ENCODE results near the gene ATP10D.
"Not testable (repeated sequence)": the region's sequence is repeated elsewhere in the genome, so short reads cannot be mapped to it uniquely, and the experiment has no call there.

Gene ATP10D

DNA sequence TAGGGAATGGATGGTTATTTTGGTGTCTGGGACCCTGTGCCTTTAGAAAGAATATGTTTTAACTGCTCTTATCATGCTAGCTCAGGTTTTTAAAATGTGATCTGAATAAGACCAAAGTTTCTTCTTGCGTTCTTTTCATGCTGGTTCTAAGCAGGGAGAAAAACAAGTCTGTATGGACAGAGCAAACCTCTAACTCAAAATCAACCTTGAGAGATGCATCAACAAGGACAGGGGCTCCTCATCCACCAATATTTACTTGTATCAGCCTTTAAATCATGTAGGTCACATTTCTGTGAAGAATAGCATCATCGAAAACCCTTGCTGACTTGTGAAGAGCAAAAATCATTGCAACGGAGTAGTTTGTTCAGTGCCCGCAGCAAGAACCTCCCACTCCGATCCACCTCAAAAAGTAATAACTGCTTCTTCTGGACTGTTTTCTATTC is 1.2 kb downstream of the ATP10D start:
- POLR2A ChIA-PET = no interaction called here
- Histone ChIP-seq H3K36me3 (ENCODE audit: control insufficient read depth in 4 of 4, insufficient read depth in 4 of 4, low read length in 3 of 4) (no peaks in the 10 kb centered on the region), H3K4me1 (ENCODE audit: control extremely low read depth in 1 of 4, control insufficient read depth in 4 of 4, insufficient read depth in 4 of 4, low read length in 3 of 4) (peaks cover 8 to 19% (median 14%) of the 10 kb centered on the region in 4 experiments), H3K4me3 (ENCODE audit: control insufficient read depth in 1 of 7, extremely low read depth in 1 of 7, insufficient read depth in 4 of 7, low read depth in 2 of 7, low read length in 6 of 7) (peak overlapping the region in 6 of 7 experiments; percentile 84 to 99 (median 94)), H3K27ac (ENCODE audit: insufficient read depth in 1 of 2, low read depth in 1 of 2, low read length in 2 of 2, poor library complexity in 1 of 2, severe bottlenecking in 2 of 2) (peak overlapping the region in 1 of 2 experiments; percentile 88), H3K9me3 (ENCODE audit: control extremely low read depth in 1 of 5, control insufficient read depth in 4 of 5, insufficient read depth in 2 of 5, low read depth in 1 of 5, low read length in 4 of 5) (peaks cover 0 to 3% (median 2%) of the 10 kb centered on the region in 5 experiments), H3K27me3 (replicated peaks in 2 of 5; ENCODE audit: control insufficient read depth in 4 of 5, insufficient read depth in 5 of 5, low read length in 4 of 5) (no peaks in the 10 kb centered on the region)
- 78% methylated on average over 4 of the region's 5 CpGs for WGBS (ENCODE audit: insufficient coverage)
- no peak for DNase-seq
- CTCF ChIA-PET = interaction anchor here (1.4 to 1.9 kb wide), 2 partner anchors 45 to 79 kb away, joined by 4 to 7 read pairs; no protein-coding TSS in a partner anchor

DNA sequence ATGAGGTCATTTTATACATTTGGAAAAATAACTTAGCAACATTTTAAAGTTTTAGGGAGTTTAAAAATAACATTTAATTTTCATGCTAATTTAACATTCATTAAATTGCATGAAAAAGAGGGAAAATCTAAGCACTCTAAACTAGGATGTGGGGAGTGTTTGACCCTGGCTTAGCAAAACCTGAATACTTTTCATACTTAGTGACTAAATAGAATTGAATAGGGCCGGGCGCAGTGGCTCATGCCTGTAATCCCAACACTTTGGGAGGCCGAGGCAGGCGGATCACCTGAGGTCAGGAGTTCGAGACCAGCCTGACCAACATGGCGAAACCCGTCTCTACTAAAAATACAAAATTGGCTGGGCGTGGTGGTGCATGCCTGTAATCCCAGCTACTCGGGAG is 1.7 kb downstream of the ATP10D start:
- Histone ChIP-seq H3K4me1 (ENCODE audit: control extremely low read depth in 1 of 4, control insufficient read depth in 4 of 4, insufficient read depth in 4 of 4, low read length in 3 of 4) (peaks cover 8 to 18% (median 13%) of the 10 kb centered on the region in 4 experiments), H3K4me3 (ENCODE audit: control insufficient read depth in 1 of 7, extremely low read depth in 1 of 7, insufficient read depth in 4 of 7, low read depth in 2 of 7, low read length in 6 of 7) (peak overlapping the region in 2 of 7 experiments; percentile 84 to 96)
- H3K27me3 ChIP-seq (replicated peaks in 2 of 5; ENCODE audit: control insufficient read depth in 4 of 5, insufficient read depth in 5 of 5, low read length in 4 of 5); H3K27ac ChIP-seq (ENCODE audit: insufficient read depth in 1 of 2, low read depth in 1 of 2, low read length in 2 of 2, poor library complexity in 1 of 2, severe bottlenecking in 2 of 2); H3K9me3 ChIP-seq (ENCODE audit: control extremely low read depth in 1 of 5, control insufficient read depth in 4 of 5, insufficient read depth in 2 of 5, low read depth in 1 of 5, low read length in 4 of 5); POLR2A ChIA-PET; DNase-seq; H3K36me3 ChIP-seq (ENCODE audit: control insufficient read depth in 4 of 4, insufficient read depth in 4 of 4, low read length in 3 of 4): not testable (repeated sequence)
- CTCF ChIA-PET = interaction anchor here (1.5 kb wide), 1 partner anchor 14 kb away, joined by 3 read pairs; no protein-coding TSS in a partner anchor
- 100% methylated on average over 4 of the region's 9 CpGs for WGBS (ENCODE audit: insufficient coverage)

DNA sequence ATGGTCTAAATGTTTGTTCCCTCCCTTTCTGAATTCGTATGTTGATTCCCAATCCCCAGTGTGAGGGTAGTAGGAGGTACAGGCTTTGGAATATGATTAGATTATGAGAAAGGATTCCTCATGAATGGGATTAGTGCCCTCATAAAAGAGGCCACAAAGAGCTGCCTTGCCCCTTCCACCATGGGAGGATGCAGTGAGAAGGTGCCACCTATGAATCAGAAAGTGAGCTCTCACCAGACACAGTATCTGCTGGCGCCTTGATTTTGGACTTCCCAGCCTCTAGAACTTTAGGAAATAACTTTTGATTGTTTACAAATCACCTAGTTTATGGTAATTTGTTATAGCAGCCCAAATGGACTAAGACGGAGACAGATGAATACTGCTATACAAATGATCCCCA is 3.6 kb downstream of the ATP10D start:
- H3K9me3 ChIP-seq (ENCODE audit: control extremely low read depth in 1 of 5, control insufficient read depth in 4 of 5, insufficient read depth in 2 of 5, low read depth in 1 of 5, low read length in 4 of 5) = peaks cover 0 to 3% (median 2%) of the 10 kb centered on the region in 5 experiments
- no peaks in the 10 kb centered on the region for H3K27me3 ChIP-seq (replicated peaks in 2 of 5; ENCODE audit: control insufficient read depth in 4 of 5, insufficient read depth in 5 of 5, low read length in 4 of 5)
- no peak overlapping the region for H3K27ac ChIP-seq (ENCODE audit: insufficient read depth in 1 of 2, low read depth in 1 of 2, low read length in 2 of 2, poor library complexity in 1 of 2, severe bottlenecking in 2 of 2)
- WGBS (ENCODE audit: insufficient coverage) = no CpG with 5 or more reads among the region's 3 CpGs
- no peaks in the 10 kb centered on the region for H3K36me3 ChIP-seq (ENCODE audit: control insufficient read depth in 4 of 4, insufficient read depth in 4 of 4, low read length in 3 of 4)
- ChIA-PET CTCF (interaction anchor here (1.1 kb wide), 1 partner anchor 10 kb away, joined by 4 read pairs; no protein-coding TSS in a partner anchor), POLR2A (no interaction called here)
- no peak for DNase-seq
- no peak overlapping the region for H3K4me3 ChIP-seq (ENCODE audit: control insufficient read depth in 1 of 7, extremely low read depth in 1 of 7, insufficient read depth in 4 of 7, low read depth in 2 of 7, low read length in 6 of 7)
- H3K4me1 ChIP-seq (ENCODE audit: control extremely low read depth in 1 of 4, control insufficient read depth in 4 of 4, insufficient read depth in 4 of 4, low read length in 3 of 4) = peaks cover 8 to 20% (median 15%) of the 10 kb centered on the region in 4 experiments

DNA sequence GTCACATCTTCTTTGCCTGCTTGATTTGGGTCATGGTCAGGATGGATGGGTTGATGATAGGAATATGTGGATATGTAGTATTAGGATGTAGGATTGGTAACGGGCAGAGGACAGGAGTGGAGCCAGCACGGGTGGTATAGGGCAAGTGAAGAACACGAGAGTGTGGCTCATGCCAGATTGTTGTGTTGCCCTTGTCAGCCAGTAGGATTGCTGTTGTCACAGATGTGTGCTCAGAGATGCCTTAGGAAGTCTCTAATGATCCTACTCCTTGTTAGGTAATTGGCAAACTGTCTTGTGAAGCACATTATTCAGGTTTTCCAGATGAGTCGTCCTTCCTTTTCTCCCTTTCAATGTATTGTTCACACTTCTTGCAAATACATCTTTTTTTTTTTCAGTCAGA is 5.5 kb downstream of the ATP10D start:
- peak; percentile 36 to 54 (median 37) for DNase-seq
- peaks cover 0 to 3% (median 2%) of the 10 kb centered on the region in 5 experiments for H3K9me3 ChIP-seq (ENCODE audit: control extremely low read depth in 1 of 5, control insufficient read depth in 4 of 5, insufficient read depth in 2 of 5, low read depth in 1 of 5, low read length in 4 of 5)
- no peaks in the 10 kb centered on the region for H3K36me3 ChIP-seq (ENCODE audit: control insufficient read depth in 4 of 4, insufficient read depth in 4 of 4, low read length in 3 of 4)
- no peaks in the 10 kb centered on the region for H3K27me3 ChIP-seq (replicated peaks in 2 of 5; ENCODE audit: control insufficient read depth in 4 of 5, insufficient read depth in 5 of 5, low read length in 4 of 5)
- no peak overlapping the region for H3K27ac ChIP-seq (ENCODE audit: insufficient read depth in 1 of 2, low read depth in 1 of 2, low read length in 2 of 2, poor library complexity in 1 of 2, severe bottlenecking in 2 of 2)
- ChIA-PET CTCF (no interaction called here), POLR2A (interaction anchor here (0.6 kb wide), 1 partner anchor 381 kb away, joined by 3 read pairs; no protein-coding TSS in a partner anchor)
- WGBS (ENCODE audit: insufficient coverage) = 89% methylated on average over 3 of the region's 4 CpGs
- H3K4me3 ChIP-seq (ENCODE audit: control insufficient read depth in 1 of 7, extremely low read depth in 1 of 7, insufficient read depth in 4 of 7, low read depth in 2 of 7, low read length in 6 of 7) = no peak overlapping the region
- H3K4me1 ChIP-seq (ENCODE audit: control extremely low read depth in 1 of 4, control insufficient read depth in 4 of 4, insufficient read depth in 4 of 4, low read length in 3 of 4) = peaks cover 3 to 13% (median 10%) of the 10 kb centered on the region in 4 experiments

DNA sequence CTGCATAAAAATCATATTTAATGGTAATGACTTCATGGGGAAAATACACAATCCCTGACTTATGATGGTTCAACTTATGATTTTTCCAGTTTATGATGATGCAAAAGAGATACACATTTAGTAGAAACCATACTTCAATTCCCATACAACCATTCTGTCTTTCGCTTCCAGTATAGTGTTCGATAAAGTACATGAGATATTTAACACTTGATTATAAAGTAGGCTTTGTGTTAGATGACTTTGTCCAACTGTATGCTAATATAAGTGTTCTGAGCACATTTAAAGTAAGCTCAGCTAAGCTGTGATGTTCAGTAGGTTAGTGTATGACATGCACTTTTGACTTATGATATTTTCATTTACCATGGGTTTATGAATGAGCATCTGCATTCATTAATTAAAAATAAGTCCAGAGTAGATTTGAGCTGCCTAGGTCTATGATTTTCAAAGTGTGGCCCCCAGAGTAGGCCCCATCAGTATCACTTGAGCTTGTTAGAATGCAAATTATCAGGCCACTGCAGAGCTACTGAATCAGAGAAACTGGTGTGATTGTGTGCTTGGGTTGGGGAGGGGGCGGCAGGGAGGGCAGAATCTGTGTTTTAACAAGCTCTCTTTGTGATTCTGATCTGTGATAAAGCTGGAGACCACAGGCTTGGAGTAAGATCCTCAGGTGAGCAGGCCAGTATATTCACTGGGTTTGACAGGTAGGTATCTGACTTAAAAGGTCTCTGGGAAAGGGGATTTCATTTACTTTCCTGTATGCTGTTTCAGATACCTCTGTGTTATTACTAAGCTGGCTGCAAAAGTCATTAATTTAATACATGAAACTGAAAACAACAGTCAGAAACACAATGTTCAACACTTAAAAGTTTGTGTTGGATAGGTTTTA is 8.4 kb downstream of the ATP10D start:
- ChIA-PET POLR2A (no interaction called here), CTCF (interaction anchor here (1.0 to 2.0 kb wide), 4 partner anchors 9 to 72 kb away, joined by 3 to 12 read pairs (median 4); partner anchors contain the start of genes ATP10D and COMMD8)
- no peak for DNase-seq
- no peak overlapping the region for H3K4me3 ChIP-seq (ENCODE audit: control insufficient read depth in 1 of 7, extremely low read depth in 1 of 7, insufficient read depth in 4 of 7, low read depth in 2 of 7, low read length in 6 of 7)
- H3K27ac ChIP-seq (ENCODE audit: insufficient read depth in 1 of 2, low read depth in 1 of 2, low read length in 2 of 2, poor library complexity in 1 of 2, severe bottlenecking in 2 of 2) = no peak overlapping the region
- WGBS (ENCODE audit: insufficient coverage) = 100% methylated on average over 1 of the region's 3 CpGs
- H3K27me3 ChIP-seq (replicated peaks in 2 of 5; ENCODE audit: control insufficient read depth in 4 of 5, insufficient read depth in 5 of 5, low read length in 4 of 5) = no peaks in the 10 kb centered on the region
- H3K36me3 ChIP-seq (ENCODE audit: control insufficient read depth in 4 of 4, insufficient read depth in 4 of 4, low read length in 3 of 4) = no peaks in the 10 kb centered on the region
- peaks cover 0 to 6% (median 1%) of the 10 kb centered on the region in 4 experiments for H3K4me1 ChIP-seq (ENCODE audit: control extremely low read depth in 1 of 4, control insufficient read depth in 4 of 4, insufficient read depth in 4 of 4, low read length in 3 of 4)
- peaks cover 0 to 3% (median 2%) of the 10 kb centered on the region in 5 experiments for H3K9me3 ChIP-seq (ENCODE audit: control extremely low read depth in 1 of 5, control insufficient read depth in 4 of 5, insufficient read depth in 2 of 5, low read depth in 1 of 5, low read length in 4 of 5)

DNA sequence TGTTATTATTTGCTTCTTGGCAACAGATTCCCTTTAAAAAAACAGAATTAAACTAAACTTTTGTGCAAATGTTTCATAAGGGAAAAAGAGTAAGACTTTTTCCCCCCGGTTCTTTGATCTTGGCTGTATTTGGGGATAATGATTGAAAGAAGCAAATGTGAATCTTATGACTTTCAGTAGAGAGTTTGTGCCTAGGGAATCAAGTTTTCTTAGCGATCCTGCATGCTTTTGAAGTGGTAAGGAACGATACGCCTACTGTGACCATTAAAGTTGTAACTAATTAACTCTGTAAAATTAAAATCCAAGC is 9.0 kb downstream of the ATP10D start:
- no peak overlapping the region for H3K27ac ChIP-seq (ENCODE audit: insufficient read depth in 1 of 2, low read depth in 1 of 2, low read length in 2 of 2, poor library complexity in 1 of 2, severe bottlenecking in 2 of 2)
- H3K4me1 ChIP-seq (ENCODE audit: control extremely low read depth in 1 of 4, control insufficient read depth in 4 of 4, insufficient read depth in 4 of 4, low read length in 3 of 4) = peaks cover 3 to 10% (median 6%) of the 10 kb centered on the region in 4 experiments
- CTCF ChIA-PET = interaction anchor here (1.0 to 2.0 kb wide), 3 partner anchors 10 to 71 kb away, joined by 3 to 12 read pairs (median 4); partner anchors contain the start of genes ATP10D and COMMD8
- no peaks in the 10 kb centered on the region for H3K27me3 ChIP-seq (replicated peaks in 2 of 5; ENCODE audit: control insufficient read depth in 4 of 5, insufficient read depth in 5 of 5, low read length in 4 of 5)
- H3K4me3 ChIP-seq (ENCODE audit: control insufficient read depth in 1 of 7, extremely low read depth in 1 of 7, insufficient read depth in 4 of 7, low read depth in 2 of 7, low read length in 6 of 7) = no peak overlapping the region
- WGBS (ENCODE audit: insufficient coverage) = 0% methylated on average over 1 of the region's 4 CpGs
- POLR2A ChIA-PET = no interaction called here
- no peaks in the 10 kb centered on the region for H3K36me3 ChIP-seq (ENCODE audit: control insufficient read depth in 4 of 4, insufficient read depth in 4 of 4, low read length in 3 of 4)
- no peak for DNase-seq
- H3K9me3 ChIP-seq (ENCODE audit: control extremely low read depth in 1 of 5, control insufficient read depth in 4 of 5, insufficient read depth in 2 of 5, low read depth in 1 of 5, low read length in 4 of 5) = no peaks in the 10 kb centered on the region

DNA sequence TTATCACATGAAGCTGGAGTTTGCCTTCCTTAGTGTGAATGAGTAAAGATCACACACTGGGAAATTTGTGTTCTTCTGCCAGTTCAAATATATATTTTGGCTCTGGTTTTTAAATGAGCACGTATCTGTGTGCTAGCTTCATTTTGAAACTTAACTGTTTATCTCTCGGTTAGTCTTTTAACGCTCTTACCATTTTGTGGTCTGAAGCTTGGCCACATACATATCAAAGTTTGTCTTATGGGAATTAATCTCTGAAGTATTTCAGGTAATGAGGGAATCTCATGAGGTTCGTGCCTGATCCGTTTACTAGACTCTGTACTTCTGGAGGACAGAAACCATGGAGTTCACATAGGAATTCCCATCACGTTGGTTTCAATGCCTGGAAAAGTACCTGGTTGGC is 13.8 kb downstream of the ATP10D start:
- Histone ChIP-seq H3K27me3 (replicated peaks in 2 of 5; ENCODE audit: control insufficient read depth in 4 of 5, insufficient read depth in 5 of 5, low read length in 4 of 5) (no peaks in the 10 kb centered on the region), H3K4me3 (ENCODE audit: control insufficient read depth in 1 of 7, extremely low read depth in 1 of 7, insufficient read depth in 4 of 7, low read depth in 2 of 7, low read length in 6 of 7) (peak overlapping the region in 1 of 7 experiments; percentile 25), H3K36me3 (ENCODE audit: control insufficient read depth in 4 of 4, insufficient read depth in 4 of 4, low read length in 3 of 4) (no peaks in the 10 kb centered on the region), H3K9me3 (ENCODE audit: control extremely low read depth in 1 of 5, control insufficient read depth in 4 of 5, insufficient read depth in 2 of 5, low read depth in 1 of 5, low read length in 4 of 5) (no peaks in the 10 kb centered on the region), H3K4me1 (ENCODE audit: control extremely low read depth in 1 of 4, control insufficient read depth in 4 of 4, insufficient read depth in 4 of 4, low read length in 3 of 4) (peaks cover 8 to 20% (median 19%) of the 10 kb centered on the region in 4 experiments), H3K27ac (ENCODE audit: insufficient read depth in 1 of 2, low read depth in 1 of 2, low read length in 2 of 2, poor library complexity in 1 of 2, severe bottlenecking in 2 of 2) (peak overlapping the region in 1 of 2 experiments; percentile 37)
- ChIA-PET POLR2A (no interaction called here), CTCF (interaction anchor here (0.6 to 3.2 kb wide), 3 partner anchors 11 to 64 kb away, joined by 3 to 12 read pairs (median 4); no protein-coding TSS in a partner anchor)
- WGBS (ENCODE audit: insufficient coverage) = 94% methylated on average over 5 of the region's 6 CpGs
- no peak for DNase-seq

Data from common myeloid progenitor, CD34-positive (primary cell).